ENCODE results near the gene DLG2.

DLG2 gene

GRCh38 chr11:83709434-83709833, 1917.7 kb downstream of the DLG2 start:
- DNase-seq (ENCODE audit: low read depth in 4 of 4, low spot score in 1 of 4), result no peak

GRCh38 chr11:83706566-83706965, 1920.6 kb downstream of the DLG2 start:
- DNase-seq (ENCODE audit: low read depth in 4 of 4, low spot score in 1 of 4), result no peak

- no peak for DNase-seq (ENCODE audit: low read depth in 4 of 4, low spot score in 1 of 4)
Observed at GRCh38 chr11:83702796-83703195, 1924.3 kb downstream of the DLG2 start.

GRCh38 chr11:83697518-83697917, 1929.6 kb downstream of the DLG2 start:
- no peak for DNase-seq (ENCODE audit: low read depth in 4 of 4, low spot score in 1 of 4)

- no peak for DNase-seq (ENCODE audit: low read depth in 4 of 4, low spot score in 1 of 4)
Observed at GRCh38 chr11:83695046-83695445, 1932.1 kb downstream of the DLG2 start.

- no peak for DNase-seq (ENCODE audit: low read depth in 4 of 4, low spot score in 1 of 4)
Observed at GRCh38 chr11:83694191-83694910, 1932.8 kb downstream of the DLG2 start.

- DNase-seq (ENCODE audit: low read depth in 4 of 4, low spot score in 1 of 4), result no peak
Observed at GRCh38 chr11:83693306-83693992, 1933.7 kb downstream of the DLG2 start.

- no peak for DNase-seq (ENCODE audit: low read depth in 4 of 4, low spot score in 1 of 4)
Observed at GRCh38 chr11:83692675-83693074, 1934.5 kb downstream of the DLG2 start.

GRCh38 chr11:83691451-83691950, 1935.6 kb downstream of the DLG2 start:
- DNase-seq (ENCODE audit: low read depth in 4 of 4, low spot score in 1 of 4), result no peak

- no peak for DNase-seq (ENCODE audit: low read depth in 4 of 4, low spot score in 1 of 4)
Observed at GRCh38 chr11:83689144-83689780, 1937.9 kb downstream of the DLG2 start.

- DNase-seq (ENCODE audit: low read depth in 4 of 4, low spot score in 1 of 4), result no peak
Observed at GRCh38 chr11:83687787-83688186, 1939.4 kb downstream of the DLG2 start.

- DNase-seq (ENCODE audit: low read depth in 4 of 4, low spot score in 1 of 4), result no peak
Observed at GRCh38 chr11:83685730-83686129, 1941.4 kb downstream of the DLG2 start.

GRCh38 chr11:83684071-83684470, 1943.1 kb downstream of the DLG2 start:
- DNase-seq (ENCODE audit: low read depth in 4 of 4, low spot score in 1 of 4), result no peak

GRCh38 chr11:83682611-83682973, 1944.6 kb downstream of the DLG2 start:
- no peak for DNase-seq (ENCODE audit: low read depth in 4 of 4, low spot score in 1 of 4)

GRCh38 chr11:83681906-83682610, 1945.1 kb downstream of the DLG2 start:
- DNase-seq (ENCODE audit: low read depth in 4 of 4, low spot score in 1 of 4), result no peak

GRCh38 chr11:83681031-83681781, 1945.9 kb downstream of the DLG2 start:
- no peak for DNase-seq (ENCODE audit: low read depth in 4 of 4, low spot score in 1 of 4)

GRCh38 chr11:83680321-83680720, 1946.8 kb downstream of the DLG2 start:
- no peak for DNase-seq (ENCODE audit: low read depth in 4 of 4, low spot score in 1 of 4)

- no peak for DNase-seq (ENCODE audit: low read depth in 4 of 4, low spot score in 1 of 4)
Observed at GRCh38 chr11:83678831-83679584, 1948.1 kb downstream of the DLG2 start.

- no peak for DNase-seq (ENCODE audit: low read depth in 4 of 4, low spot score in 1 of 4)
Observed at GRCh38 chr11:83677730-83678129, 1949.4 kb downstream of the DLG2 start.

- DNase-seq (ENCODE audit: low read depth in 4 of 4, low spot score in 1 of 4), result no peak
Observed at GRCh38 chr11:83676056-83676601, 1951.0 kb downstream of the DLG2 start.

All from stimulated activated CD4-positive, alpha-beta T cell treated with anti-CD3 and anti-CD28 coated beads, Interleukin-1b, Interleukin-23, amount 100 ng/mL, for 24 hours (primary cell).